Hepatocyte (in vitro differentiated cells): ENCODE data around the gene TDRD12. TPM values are rescaled to one million over a fixed set of nuclear protein-coding genes. Genes with fewer than 3 reads are reported as not detected.
A peak's percentile ranks its signal among the peaks of the same experiment; 100 is the strongest.

Experiments used
- DNase-seq: peaks from one replicate; pipeline ENCODE4 v3.0.0-alpha.2; 2016; ENCODE audit warnings: low spot score
- H2AFZ ChIP-seq: fragments of 200-600 bp; sonication (generic); 2 replicates; pipeline ENCODE4 v1.6.0; 2016; ENCODE audit warnings: antibody characterized with exemption, mild to moderate bottlenecking
- H3K27ac ChIP-seq: fragments of 200-600 bp; sonication (generic); 2 replicates; pipeline ENCODE4 v1.5.1; 2016; ENCODE audit warnings: mild to moderate bottlenecking
- H3K27me3 ChIP-seq: fragments of 200-600 bp; sonication (generic); 2 replicates; pipeline ENCODE4 v1.6.1; 2016
- H3K36me3 ChIP-seq: fragments of 200-600 bp; sonication (generic); replicated peaks from 2 replicates; pipeline ENCODE4 v1.5.1; 2016; ENCODE audit warnings: low read depth; ENCODE audit not compliant: insufficient read depth
- H3K4me1 ChIP-seq: fragments of 200-600 bp; sonication (generic); 2 replicates; pipeline ENCODE4 v1.5.1; 2016; ENCODE audit warnings: mild to moderate bottlenecking, moderate library complexity; ENCODE audit not compliant: insufficient read depth
- H3K4me2 ChIP-seq: fragments of 200-600 bp; sonication (generic); 2 replicates; pipeline ENCODE4 v1.6.0; 2016
- H3K4me3 ChIP-seq: fragments of 200-600 bp; sonication (generic); 2 replicates; pipeline ENCODE4 v1.5.1; 2016; ENCODE audit warnings: mild to moderate bottlenecking
- H3K79me2 ChIP-seq: fragments of 200-600 bp; sonication (generic); 2 replicates; pipeline ENCODE4 v1.6.0; 2017; ENCODE audit warnings: mild to moderate bottlenecking
- H3K9me2 ChIP-seq: fragments of 200-600 bp; sonication (generic); replicated peaks from 2 replicates; pipeline ENCODE4 v1.6.0; 2017; ENCODE audit warnings: mild to moderate bottlenecking; ENCODE audit not compliant: insufficient read depth
- H3K9me3 ChIP-seq: fragments of 200-600 bp; sonication (generic); 2 replicates; pipeline ENCODE4 v1.5.1; 2016; ENCODE audit warnings: low read depth, mild to moderate bottlenecking
- H4K20me1 ChIP-seq: fragments of 200-600 bp; sonication (generic); 2 replicates; pipeline ENCODE4 v1.6.0; 2016; ENCODE audit warnings: mild to moderate bottlenecking; ENCODE audit not compliant: insufficient read depth, poor library complexity, severe bottlenecking
- EZH2 ChIP-seq: fragments of 200-600 bp; sonication (generic); IDR thresholded peaks from 2 replicates; pipeline ENCODE4 v1.6.1; 2016; ENCODE audit warnings: antibody characterized with exemption, mild to moderate bottlenecking, borderline replicate concordance
- EZH2phosphoT487 ChIP-seq: fragments of 200-600 bp; sonication (generic); IDR thresholded peaks from one replicate; pipeline ENCODE4 v1.6.1; 2018; ENCODE audit warnings: antibody characterized with exemption, mild to moderate bottlenecking, low read depth, moderate library complexity; ENCODE audit not compliant: unreplicated experiment, severe bottlenecking
- WGBS: methylation state at CpG from one replicate; pipeline ENCODE4 v1.1.6; 2016; ENCODE audit warnings: low lambda C conversion rate; ENCODE audit errors: missing lambda C conversion rate; 5-methylcytosine and 5-hydroxymethylcytosine counted together
- polyA plus RNA-seq: library from polyadenylated mRNA; unstranded; fragments of >200 nt; fragmentation: Nextera tagmentation; extraction: Ambion mirVana; gene quantifications from 2 replicates; pipeline ENCODE4 v1.2.1, GENCODE V29; 2016
- total RNA-seq: library from RNA; depleted of rRNA; stranded (reverse); fragments of >200 nt; gene quantifications from 2 replicates; pipeline ENCODE4 v1.2.3, GENCODE V29; 2014
- TF ChIP-seq, protein P1 (sequence below): fragments of 200-600 bp; sonication (generic); IDR thresholded peaks from 2 replicates; pipeline ENCODE4 v1.5.1; 2016; ENCODE audit warnings: antibody characterized with exemption, mild to moderate bottlenecking; ENCODE audit not compliant: poor library complexity

The TDRD12 gene
- total RNA-seq, result 0.10 and 0.76 TPM in 2 replicates
- 0.62 TPM in 1 of 2 replicates, not detected in the other for polyA plus RNA-seq

DNA sequence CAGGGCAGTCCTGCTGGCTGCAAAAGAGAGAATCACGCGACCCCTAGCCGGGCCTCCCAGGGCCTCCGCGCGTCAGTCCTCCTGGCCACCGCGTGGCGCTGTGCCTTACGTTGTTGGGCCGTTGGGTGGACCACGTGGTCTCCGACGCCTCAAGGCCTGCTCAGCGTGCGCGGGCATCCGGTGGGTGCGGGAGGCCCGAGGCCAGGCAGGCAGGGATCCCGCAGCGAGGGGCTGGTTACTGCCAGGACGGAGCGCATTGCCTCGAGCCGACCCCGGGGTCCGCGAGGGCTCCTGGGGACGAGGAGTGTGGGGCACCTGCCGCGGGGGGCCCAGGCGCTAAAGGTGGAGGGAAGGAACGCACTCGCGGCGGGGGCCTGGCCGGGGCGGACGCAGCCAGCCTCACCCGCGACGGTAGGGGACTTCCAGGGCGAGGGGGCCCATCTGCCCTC is at the start of gene TDRD12:
TDRD12 (plus strand) TSS at position 157 of the 449 bp plus-strand sequence. CDS start 306 bp downstream, outside the sequence.
- no peaks in the 10 kb centered on the region for H4K20me1 ChIP-seq
- H3K27me3 ChIP-seq, result no peaks in the 10 kb centered on the region
- H3K27ac ChIP-seq, result no peak within 1 kb of the TSS
- no peak for DNase-seq
- no peaks in the 10 kb centered on the region for H3K79me2 ChIP-seq
- no peak for TF ChIP-seq EZH2
- TF ChIP-seq EZH2phosphoT487, result no peak
- TF ChIP-seq, protein P1, sequence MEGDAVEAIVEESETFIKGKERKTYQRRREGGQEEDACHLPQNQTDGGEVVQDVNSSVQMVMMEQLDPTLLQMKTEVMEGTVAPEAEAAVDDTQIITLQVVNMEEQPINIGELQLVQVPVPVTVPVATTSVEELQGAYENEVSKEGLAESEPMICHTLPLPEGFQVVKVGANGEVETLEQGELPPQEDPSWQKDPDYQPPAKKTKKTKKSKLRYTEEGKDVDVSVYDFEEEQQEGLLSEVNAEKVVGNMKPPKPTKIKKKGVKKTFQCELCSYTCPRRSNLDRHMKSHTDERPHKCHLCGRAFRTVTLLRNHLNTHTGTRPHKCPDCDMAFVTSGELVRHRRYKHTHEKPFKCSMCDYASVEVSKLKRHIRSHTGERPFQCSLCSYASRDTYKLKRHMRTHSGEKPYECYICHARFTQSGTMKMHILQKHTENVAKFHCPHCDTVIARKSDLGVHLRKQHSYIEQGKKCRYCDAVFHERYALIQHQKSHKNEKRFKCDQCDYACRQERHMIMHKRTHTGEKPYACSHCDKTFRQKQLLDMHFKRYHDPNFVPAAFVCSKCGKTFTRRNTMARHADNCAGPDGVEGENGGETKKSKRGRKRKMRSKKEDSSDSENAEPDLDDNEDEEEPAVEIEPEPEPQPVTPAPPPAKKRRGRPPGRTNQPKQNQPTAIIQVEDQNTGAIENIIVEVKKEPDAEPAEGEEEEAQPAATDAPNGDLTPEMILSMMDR, result no peak
- WGBS, result 97% methylated on average over 26 of the region's 44 CpGs
- no peaks in the 10 kb centered on the region for H3K9me2 ChIP-seq
- H3K4me3 ChIP-seq, result no peak within 1 kb of the TSS
- H3K4me2 ChIP-seq, result no peak within 1 kb of the TSS
- H3K4me1 ChIP-seq, result no peaks in the 10 kb centered on the region
- no peaks in the 10 kb centered on the region for H3K36me3 ChIP-seq
- H2AFZ ChIP-seq, result no peak within 1 kb of the TSS
- H3K9me3 ChIP-seq, result no peaks in the 10 kb centered on the region

DNA sequence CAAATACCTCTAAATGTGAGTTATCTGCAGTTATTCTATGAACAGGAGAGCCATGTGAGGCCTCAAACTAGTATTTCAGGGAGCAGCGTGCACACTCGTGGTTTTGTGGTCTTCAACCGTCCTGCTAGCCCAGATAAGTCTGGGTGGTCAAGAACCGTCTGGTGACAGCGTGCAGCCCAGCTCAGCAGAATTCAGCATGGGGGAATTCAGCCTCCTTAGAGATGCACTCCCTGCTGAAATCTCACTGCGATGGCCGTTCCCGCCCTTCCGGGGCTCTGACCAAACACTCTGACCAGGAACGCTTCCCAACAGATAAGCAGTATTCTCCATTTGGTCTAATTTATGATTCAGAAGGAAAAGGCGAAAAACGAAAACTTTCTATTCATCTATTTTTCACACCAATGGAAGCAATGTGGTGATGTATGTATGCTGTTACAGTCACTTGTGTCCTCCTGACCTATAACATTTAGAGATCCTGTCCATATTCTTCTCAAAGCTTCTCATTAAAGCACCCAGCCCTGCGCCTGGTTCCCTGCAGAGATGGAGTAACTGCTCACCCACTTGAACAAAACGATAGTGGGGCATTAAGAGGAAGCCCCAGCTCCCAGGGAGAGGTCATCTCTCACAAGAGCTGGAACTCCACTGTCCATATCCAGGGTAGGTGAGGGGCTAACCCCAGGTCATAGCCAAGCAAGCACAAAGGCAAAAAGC is 47.5 kb upstream of the TDRD12 start:
- DNase-seq, result no peak
- Histone ChIP-seq H3K27ac (no peak overlapping the region), H3K27me3 (peaks cover 7% of the 10 kb centered on the region), H3K36me3 (no peaks in the 10 kb centered on the region), H4K20me1 (peaks cover 12% of the 10 kb centered on the region), H3K79me2 (peaks cover 67% of the 10 kb centered on the region), H3K9me2 (no peaks in the 10 kb centered on the region), H3K4me3 (no peak overlapping the region), H3K9me3 (no peaks in the 10 kb centered on the region), H3K4me1 (peaks cover 23% of the 10 kb centered on the region), H3K4me2 (no peak overlapping the region), H2AFZ (no peak overlapping the region)
- WGBS, result 72% methylated on average over 14 of the region's 14 CpGs
- TF ChIP-seq, protein P1, result no peak
- TF ChIP-seq EZH2, result no peak
- TF ChIP-seq EZH2phosphoT487, result no peak

DNA sequence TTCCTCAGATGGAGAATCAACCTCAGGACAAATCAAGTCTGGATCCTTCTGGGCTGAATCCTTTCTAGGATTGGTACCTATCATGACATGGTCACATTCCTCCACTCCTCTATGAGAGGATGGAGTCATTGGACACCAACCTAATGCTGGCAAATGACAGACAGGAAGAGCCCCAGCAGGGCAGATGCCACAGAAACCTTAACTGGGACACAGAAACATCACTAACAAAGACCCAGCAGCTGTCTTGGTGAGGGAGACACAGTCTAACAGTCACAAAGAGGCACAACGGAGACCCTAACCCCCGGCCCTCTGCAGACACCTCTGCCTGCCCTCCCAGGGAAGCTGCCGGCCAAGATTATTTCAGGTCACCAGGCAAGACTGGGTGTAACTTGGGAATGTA is 46.7 kb upstream of the TDRD12 start:
- Histone ChIP-seq H2AFZ (no peak overlapping the region), H3K27ac (no peak overlapping the region), H3K36me3 (no peaks in the 10 kb centered on the region), H3K79me2 (peaks cover 59% of the 10 kb centered on the region), H3K4me2 (peak overlapping the region; percentile 93), H4K20me1 (peaks cover 12% of the 10 kb centered on the region), H3K9me2 (no peaks in the 10 kb centered on the region), H3K4me1 (peaks cover 29% of the 10 kb centered on the region), H3K4me3 (no peak overlapping the region), H3K27me3 (peaks cover 9% of the 10 kb centered on the region), H3K9me3 (no peaks in the 10 kb centered on the region)
- TF ChIP-seq EZH2phosphoT487 (no peak), EZH2 (no peak)
- TF ChIP-seq, protein P1, result no peak
- DNase-seq, result no peak
- WGBS, result 82% methylated on average over 3 of the region's 3 CpGs
